Stimulated activated naive CD8-positive, alpha-beta T cell treated with anti-CD3 and anti-CD28 coated beads, Interleukin-15, Interleukin-2, amounts not matched to agents 100 U/mL and 50 U/mL, for 24 hours (primary cell): Measurements from ENCODE around the gene ATP2B2.

Experiments
- ATAC-seq: fragments of 150-1000 bp; cut with Tn5 transposase; one replicate; pipeline ENCODE4 v1.10.0; 2021
- DNase-seq: peaks from one replicate; pipeline ENCODE4 v3.0.0; 2021

Gene ATP2B2

DNA sequence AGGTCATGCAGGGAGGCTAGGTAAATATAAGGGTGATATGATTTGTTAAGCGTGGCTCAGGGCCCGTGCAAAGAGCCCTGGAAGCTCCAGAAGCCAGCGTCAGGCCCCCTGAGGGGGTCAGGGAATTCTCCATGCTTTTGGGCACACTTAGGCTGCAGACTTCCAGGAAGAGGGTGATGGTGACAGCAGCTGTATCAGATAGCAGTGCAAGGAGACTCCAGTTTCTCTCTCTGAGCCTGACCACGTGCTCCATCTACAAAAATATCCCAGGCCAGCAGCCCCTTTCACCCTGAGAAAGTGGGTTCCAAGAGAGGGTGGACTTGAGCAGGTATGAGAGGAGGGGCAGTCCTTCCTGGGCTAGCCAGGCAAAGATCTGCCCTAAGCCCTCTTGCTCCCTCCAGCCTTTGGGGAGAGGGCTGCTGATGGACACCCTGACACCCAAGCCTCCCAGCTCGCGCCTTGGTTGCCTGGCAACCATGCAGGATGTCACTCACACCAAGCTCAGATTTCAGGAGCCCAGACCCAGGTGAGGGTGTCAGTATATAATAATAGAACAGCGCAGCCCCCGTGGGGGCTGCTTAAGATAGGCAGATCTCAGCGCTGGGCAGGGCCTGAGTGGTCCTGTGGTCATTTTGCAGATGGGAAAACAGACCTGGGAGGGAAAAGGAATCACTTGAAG lies 35.8 kb downstream of the ATP2B2 start:
- ATAC-seq, result no peak

GRCh38 chr3:10468613-10469354 lies 36.6 kb downstream of the ATP2B2 start:
- DNase-seq, result no peak
- no peak for ATAC-seq

More for the DNA sequence above, 35.8 kb downstream of the ATP2B2 start:
- DNase-seq, result no peak

- ATAC-seq, result no peak
- DNase-seq, result no peak
Observed at GRCh38 chr3:10467904-10468612, 37.3 kb downstream of the ATP2B2 start.

DNA sequence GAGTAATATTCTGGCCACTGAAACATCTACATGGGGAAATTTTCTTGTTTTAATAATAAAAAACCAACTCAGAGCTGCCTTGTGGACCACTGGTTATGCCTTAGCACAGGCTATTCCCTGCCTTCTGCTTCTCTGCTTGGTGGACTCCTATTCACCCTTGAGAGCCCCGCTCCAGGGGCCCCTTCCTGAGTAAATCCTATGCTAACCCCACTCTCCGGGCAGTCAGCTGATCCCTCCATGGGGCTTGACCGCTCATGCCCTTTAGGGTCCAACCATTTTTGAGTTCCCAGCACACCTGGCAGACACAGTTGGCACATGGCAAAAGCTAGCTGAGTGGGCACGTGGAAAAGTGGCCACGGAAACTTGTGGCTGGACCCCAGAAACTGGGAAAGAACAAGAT lies 38.2 kb downstream of the ATP2B2 start:
- ATAC-seq (no peak), DNase-seq (no peak)

- no peak for ATAC-seq
- DNase-seq, result no peak
Observed at GRCh38 chr3:10466186-10466585, 39.2 kb downstream of the ATP2B2 start.

GRCh38 chr3:10465161-10465560 lies 40.2 kb downstream of the ATP2B2 start:
- ATAC-seq (no peak), DNase-seq (no peak)

DNA sequence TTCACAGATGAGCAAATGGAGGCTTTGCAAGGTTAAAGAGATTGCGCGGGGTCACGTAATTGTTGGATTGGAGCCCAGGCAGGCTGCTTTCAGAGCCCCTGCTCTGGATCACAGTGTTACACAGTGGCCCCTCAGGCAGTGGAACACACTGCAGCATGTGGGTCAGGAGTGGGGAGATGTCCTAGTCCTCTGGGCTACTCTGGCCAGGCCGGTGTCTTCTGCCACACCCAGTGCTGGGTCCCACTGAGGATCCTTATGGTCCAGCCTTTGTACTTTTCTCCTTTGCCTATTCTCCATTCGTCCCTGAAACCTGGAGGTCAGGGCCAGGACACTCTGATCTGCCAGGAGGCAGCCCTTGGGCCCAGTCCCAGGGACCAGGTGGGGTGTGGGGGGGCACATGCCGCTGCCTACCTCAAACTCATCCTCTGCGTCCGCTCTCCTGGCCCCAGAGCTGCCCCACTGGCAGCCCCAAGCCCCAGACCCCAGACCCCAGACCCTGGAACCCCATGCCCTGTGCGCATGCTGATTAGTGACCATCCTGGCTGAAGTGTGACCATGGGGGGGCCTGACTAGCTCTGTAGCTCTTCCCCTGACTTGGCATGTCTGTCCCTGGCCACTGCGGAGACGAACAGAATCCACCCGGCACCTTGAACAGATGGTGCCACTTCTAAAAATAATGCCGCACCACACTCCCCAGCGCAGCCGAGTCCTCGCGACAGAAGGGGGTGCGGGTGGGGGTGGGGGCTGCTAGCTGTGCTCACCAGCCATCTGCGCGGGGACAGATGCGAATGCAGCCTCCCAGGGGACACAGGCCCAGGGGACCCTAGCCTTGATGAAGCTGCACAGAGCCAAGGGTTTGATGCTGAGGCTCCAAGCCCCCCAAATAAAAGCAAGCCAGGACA lies 41.6 kb downstream of the ATP2B2 start:
- DNase-seq, result no peak
- no peak for ATAC-seq

DNA sequence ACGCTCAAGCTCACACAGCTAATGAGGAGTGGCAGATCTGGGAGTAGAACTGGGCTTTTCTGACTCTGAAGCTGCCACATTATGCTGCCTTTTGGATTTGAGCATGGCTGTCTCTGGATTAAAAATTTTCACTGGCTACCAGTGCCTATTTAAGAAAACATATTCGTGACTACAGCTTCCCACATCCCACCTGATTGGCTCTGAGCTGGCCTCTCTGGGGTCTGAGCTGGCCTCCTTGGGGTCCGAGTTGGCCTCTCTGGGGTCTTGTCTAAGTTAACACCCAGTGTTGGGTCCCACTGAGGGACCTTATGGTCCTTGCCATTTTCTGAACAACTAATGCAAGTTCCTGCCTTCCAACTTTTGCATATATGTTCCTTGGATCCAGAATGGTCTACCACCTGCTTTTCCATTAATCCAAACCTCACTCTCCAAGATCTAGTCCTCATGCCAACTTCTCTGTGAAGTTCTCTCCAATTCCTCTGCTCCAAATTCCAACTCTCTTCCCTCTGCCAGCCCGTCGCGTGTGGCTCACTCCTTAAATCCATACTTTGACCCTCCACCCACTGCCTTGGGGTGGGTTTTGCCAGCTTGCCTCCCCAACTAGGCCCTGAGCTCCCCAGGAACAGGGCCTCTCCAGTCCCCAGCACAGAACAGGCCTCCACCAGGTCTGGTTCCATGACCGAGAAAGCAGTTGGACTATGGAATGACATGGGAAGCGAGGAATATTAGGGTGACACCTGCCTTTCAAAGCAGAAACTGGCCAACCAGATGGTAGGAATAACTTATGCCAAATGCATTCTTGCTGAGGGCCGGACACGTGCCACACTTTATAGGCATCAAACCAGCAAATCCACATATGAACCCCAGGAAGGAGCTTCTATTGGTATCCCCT lies 42.5 kb downstream of the ATP2B2 start:
- ATAC-seq (no peak), DNase-seq (no peak)

DNA sequence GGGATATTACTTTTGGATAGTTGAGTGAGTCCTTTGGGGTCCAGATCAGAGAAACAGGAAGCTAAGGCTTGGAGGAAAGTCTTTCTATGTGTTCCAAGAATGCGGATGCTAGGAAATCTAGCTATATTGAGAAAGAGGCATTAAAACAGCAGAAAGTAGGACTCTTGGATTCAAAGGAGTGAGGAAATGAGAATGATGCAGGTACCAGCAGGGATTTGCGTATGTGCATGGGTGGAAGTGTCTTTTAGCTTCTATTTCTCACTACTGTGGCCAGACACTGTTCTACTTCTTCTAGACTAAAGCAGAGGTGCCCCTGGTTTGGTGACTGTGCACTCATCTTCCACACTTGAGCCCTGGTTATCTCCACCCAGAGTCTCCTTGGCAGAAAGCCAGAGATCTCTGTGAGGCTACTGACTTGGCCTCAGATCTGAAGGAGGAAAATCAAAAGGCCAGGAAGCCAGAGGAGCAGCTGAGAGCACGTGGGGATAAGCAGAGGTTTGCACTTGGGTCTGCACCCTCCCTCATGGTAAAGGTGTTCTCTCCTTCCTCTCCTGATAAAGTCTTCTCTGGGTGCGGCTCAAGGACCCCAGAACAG lies 44.3 kb downstream of the ATP2B2 start:
- DNase-seq (no peak), ATAC-seq (no peak)

GRCh38 chr3:10459954-10460754 lies 45.2 kb downstream of the ATP2B2 start:
- peak; percentile 61 for DNase-seq

GRCh38 chr3:10457560-10457959 lies 47.8 kb downstream of the ATP2B2 start:
- DNase-seq, result no peak
- ATAC-seq, result no peak

More at GRCh38 chr3:10459954-10460754, 45.2 kb downstream of the ATP2B2 start:
- peak; percentile 55 for ATAC-seq

DNA sequence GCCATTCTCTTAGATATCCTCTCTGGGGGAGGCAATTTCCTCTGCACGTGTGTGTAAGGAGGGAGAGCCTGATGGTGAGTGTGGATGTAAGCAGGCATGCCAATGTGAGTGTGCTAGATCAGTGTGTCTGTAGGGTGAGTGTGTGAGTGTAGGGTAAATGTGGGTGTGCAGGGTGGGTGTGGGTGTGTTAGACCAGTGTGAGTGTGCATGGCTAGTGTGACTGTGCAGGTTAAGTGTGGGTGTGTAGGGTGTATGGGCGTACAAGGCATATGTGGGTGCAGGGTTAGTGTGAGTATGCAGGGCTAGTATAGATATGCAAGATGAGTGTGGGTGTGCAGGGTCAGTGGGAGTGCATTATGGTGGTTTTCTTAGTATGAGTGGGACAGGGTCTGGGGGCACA lies 48.4 kb downstream of the ATP2B2 start:
- ATAC-seq (no peak), DNase-seq (no peak)

- DNase-seq (no peak), ATAC-seq (no peak)
Observed at GRCh38 chr3:10455545-10455914, 49.9 kb downstream of the ATP2B2 start.

DNA sequence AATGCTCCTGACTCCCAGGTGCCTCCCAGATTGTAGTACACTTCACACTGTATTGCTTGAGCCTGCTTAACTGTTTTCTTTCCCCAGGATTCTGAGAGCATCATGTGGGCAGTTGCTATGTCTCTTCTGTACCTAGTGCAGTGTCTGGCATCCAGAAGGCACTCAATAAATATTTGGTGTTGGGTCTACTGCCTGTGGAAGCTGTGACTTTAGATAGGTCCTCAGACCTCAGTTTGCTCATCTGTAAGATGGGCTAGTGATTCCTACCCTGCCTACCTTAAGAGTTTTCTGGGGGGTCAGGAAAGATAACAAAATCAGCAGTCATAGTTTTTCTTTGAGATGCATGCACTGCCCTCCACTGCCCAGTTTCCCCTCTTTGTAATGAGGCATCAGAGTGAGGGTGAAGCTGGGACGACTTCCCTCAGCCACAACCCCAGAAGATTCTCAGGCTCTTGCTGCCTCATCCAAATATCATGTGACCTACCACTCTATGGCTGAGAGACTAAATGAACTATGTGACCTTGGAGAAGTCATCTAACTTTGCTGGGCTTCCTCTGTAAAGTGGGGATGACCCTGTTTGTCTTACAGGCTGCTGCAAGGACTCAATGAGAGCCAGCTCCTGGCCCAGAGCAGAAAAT lies 50.4 kb downstream of the ATP2B2 start:
- no peak for ATAC-seq

DNA sequence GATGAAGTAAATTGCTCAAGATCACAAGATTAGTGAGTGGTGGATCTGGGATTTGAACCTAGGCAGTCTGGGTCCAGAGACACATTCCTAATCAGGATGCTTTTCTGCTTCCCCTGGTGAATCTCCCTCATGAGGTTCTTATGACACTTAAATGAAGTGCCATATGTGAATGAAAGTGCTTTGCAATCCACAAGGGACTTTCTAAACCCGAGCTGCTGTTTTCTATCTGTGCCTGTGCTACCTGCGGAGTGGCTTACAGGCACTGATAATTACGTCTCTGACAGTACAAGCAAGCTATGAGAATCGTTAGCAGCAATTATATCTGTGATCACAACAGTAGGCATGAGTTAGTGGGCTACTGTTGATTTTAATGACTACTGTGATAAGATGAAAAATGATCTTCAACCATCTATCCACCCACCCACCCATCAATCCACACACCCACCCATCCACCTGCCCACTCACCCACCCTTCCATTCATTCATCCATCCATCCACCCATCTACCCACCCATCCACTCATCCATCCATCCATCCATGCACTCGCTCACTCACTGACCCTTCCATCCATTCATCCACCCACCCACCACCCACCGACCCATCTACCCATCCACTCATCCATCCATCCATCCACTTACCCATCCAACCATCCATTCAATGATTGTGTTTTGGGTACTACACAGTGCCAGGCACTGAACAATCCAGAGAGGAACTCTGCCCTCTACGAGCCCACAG lies 51.8 kb downstream of the ATP2B2 start:
- no peak for ATAC-seq
- no peak for DNase-seq

More for the DNA sequence above, 50.4 kb downstream of the ATP2B2 start:
- no peak for DNase-seq

DNA sequence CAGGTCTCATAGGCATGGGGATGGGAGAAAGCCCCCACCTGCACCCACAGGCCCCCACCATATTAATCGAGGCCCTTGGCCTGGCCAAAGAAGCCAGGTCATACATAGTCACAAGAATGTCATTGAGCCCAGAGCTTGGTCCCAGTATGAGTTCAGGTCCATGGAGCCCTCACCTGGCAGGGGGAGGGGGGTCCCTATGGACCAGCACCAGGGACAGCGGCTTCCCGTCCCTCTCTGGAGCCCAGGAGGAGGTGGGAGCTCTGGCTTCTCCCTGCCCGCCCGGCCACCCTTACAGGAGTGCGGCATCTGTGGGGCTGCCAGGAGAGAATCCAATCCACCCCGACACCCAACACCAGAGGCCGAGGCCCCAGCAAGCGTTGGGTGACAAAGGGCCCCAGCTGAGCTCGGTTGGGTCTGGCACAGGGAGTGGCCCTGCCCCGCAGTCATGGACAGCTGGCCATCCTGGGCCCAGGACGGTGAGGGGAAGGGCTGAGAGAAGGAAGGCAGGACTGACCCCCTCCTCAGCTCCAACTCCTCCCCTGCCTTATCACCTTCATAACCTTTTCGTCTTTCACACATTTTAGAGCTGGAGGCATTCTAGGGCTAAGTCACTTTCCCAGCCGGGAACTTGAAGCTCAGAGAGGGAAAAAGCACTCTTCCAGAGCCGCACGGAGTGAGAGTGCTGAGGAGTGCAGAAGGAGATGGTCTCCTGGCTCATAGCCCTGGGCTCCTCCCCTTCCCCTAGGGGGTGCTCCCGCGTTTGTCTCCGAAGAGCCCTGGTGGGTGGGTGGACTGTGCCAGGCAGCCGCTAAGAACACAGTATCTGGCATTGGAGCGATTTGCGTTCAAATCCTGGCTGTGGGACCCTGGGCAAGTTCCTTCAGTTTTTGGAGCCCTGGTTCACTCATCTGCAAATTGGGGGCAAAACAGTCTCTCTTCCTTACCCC lies 54.6 kb downstream of the ATP2B2 start:
- no peak for DNase-seq
- ATAC-seq, result no peak

GRCh38 chr3:10449436-10449835 lies 56.0 kb downstream of the ATP2B2 start:
- ATAC-seq (no peak), DNase-seq (no peak)
